ENCODE results near the gene KRT27. TPM values are rescaled to one million over a fixed set of nuclear protein-coding genes. Genes with fewer than 3 reads are reported as not detected.

KRT27 gene
- total RNA-seq, 1 donor from 2014 or later, result not detected

- Histone ChIP-seq H3K27me3 (peaks cover 41% of the 10 kb centered on the region), H3K4me2 (no peak overlapping the region), H3K36me3 (no peaks in the 10 kb centered on the region), H4K20me1 (ENCODE audit: low read depth) (no peaks in the 10 kb centered on the region), H3F3A (ENCODE audit: low read depth) (no peaks in the 10 kb centered on the region), H3K4me1 (no peaks in the 10 kb centered on the region), H3K9me3 (ENCODE audit: low read depth) (no peaks in the 10 kb centered on the region), H3K27ac (no peak overlapping the region), H3K4me3 (no peak overlapping the region), H3K79me2 (ENCODE audit: low read depth) (no peaks in the 10 kb centered on the region), H2AFZ (replicated peaks) (no peak overlapping the region), H3K9ac (no peak overlapping the region)
- no peaks in the 10 kb centered on the region for H3K4me1 Mint-ChIP-seq
- peaks cover 2% of the 10 kb centered on the region for H3K9me3 Mint-ChIP-seq
- H3K4me3 Mint-ChIP-seq, result no peak overlapping the region
- no peak for DNase-seq (ENCODE audit: low spot score)
- TF ChIP-seq EZH2phosphoT487 (IDR thresholded peaks at IDR 0.05) (no peak), EZH2 (IDR thresholded peaks at IDR 0.05) (no peak), CTCF (IDR thresholded peaks at IDR 0.05) (no peak)
- no peaks in the 10 kb centered on the region for H3K36me3 Mint-ChIP-seq
- peaks cover 5% of the 10 kb centered on the region for H3K27me3 Mint-ChIP-seq (ENCODE audit: insufficient read depth, low read depth)
- no peak overlapping the region for H3K27ac Mint-ChIP-seq
These were observed 6.4 kb downstream of the KRT27 start for GRCh38 chr17:40775945-40776344.

- H3K36me3 ChIP-seq, result no peaks in the 10 kb centered on the region
- no peak within 1 kb of the TSS for H3K4me2 ChIP-seq
- Mint-ChIP-seq H3K36me3 (no peaks in the 10 kb centered on the region), H3K27me3 (ENCODE audit: insufficient read depth, low read depth) (peaks cover 5% of the 10 kb centered on the region), H3K9me3 (no peaks in the 10 kb centered on the region), H3K4me3 (no peak within 1 kb of the TSS), H3K27ac (no peak within 1 kb of the TSS), H3K4me1 (no peaks in the 10 kb centered on the region)
- no peak within 1 kb of the TSS for H3K27ac ChIP-seq
- DNase-seq (ENCODE audit: low spot score), result no peak
- H4K20me1 ChIP-seq (ENCODE audit: low read depth), result no peaks in the 10 kb centered on the region
- H3K27me3 ChIP-seq, result peaks cover 21% of the 10 kb centered on the region
- H3K79me2 ChIP-seq (ENCODE audit: low read depth), result no peaks in the 10 kb centered on the region
- no peaks in the 10 kb centered on the region for H3K9me3 ChIP-seq (ENCODE audit: low read depth)
- no peaks in the 10 kb centered on the region for H3K4me1 ChIP-seq
- H2AFZ ChIP-seq (replicated peaks), result no peak within 1 kb of the TSS
- no peak within 1 kb of the TSS for H3K4me3 ChIP-seq
- no peak within 1 kb of the TSS for H3K9ac ChIP-seq
- H3F3A ChIP-seq (ENCODE audit: low read depth), result no peaks in the 10 kb centered on the region
- TF ChIP-seq EZH2 (IDR thresholded peaks at IDR 0.05) (no peak), CTCF (IDR thresholded peaks at IDR 0.05) (no peak), EZH2phosphoT487 (IDR thresholded peaks at IDR 0.05) (no peak)
These were observed 10.2 kb downstream of the KRT27 start, which contains the start of gene KRT26 for GRCh38 chr17:40772101-40772500. KRT26 (minus strand) TSS chr17:40772201; CDS start chr17:40772113, 88 bp downstream.

- H4K20me1 ChIP-seq (ENCODE audit: low read depth), result no peaks in the 10 kb centered on the region
- no peaks in the 10 kb centered on the region for H3F3A ChIP-seq (ENCODE audit: low read depth)
- no peak overlapping the region for H3K27ac ChIP-seq
- H3K27me3 Mint-ChIP-seq (ENCODE audit: insufficient read depth, low read depth), result no peaks in the 10 kb centered on the region
- H3K36me3 ChIP-seq, result no peaks in the 10 kb centered on the region
- TF ChIP-seq EZH2 (IDR thresholded peaks at IDR 0.05) (no peak), EZH2phosphoT487 (IDR thresholded peaks at IDR 0.05) (no peak), CTCF (IDR thresholded peaks at IDR 0.05) (no peak)
- no peak overlapping the region for H3K4me3 Mint-ChIP-seq
- no peaks in the 10 kb centered on the region for H3K36me3 Mint-ChIP-seq
- DNase-seq (ENCODE audit: low spot score), result no peak
- no peak overlapping the region for H3K4me3 ChIP-seq
- no peak overlapping the region for H3K4me2 ChIP-seq
- no peak overlapping the region for H3K27ac Mint-ChIP-seq
- no peak overlapping the region for H2AFZ ChIP-seq (replicated peaks)
- H3K4me1 ChIP-seq, result no peaks in the 10 kb centered on the region
- no peaks in the 10 kb centered on the region for H3K27me3 ChIP-seq
- H3K9me3 Mint-ChIP-seq, result peaks cover 19% of the 10 kb centered on the region
- H3K79me2 ChIP-seq (ENCODE audit: low read depth), result no peaks in the 10 kb centered on the region
- H3K9me3 ChIP-seq (ENCODE audit: low read depth), result peaks cover 4% of the 10 kb centered on the region
- no peak overlapping the region for H3K9ac ChIP-seq
- H3K4me1 Mint-ChIP-seq, result no peaks in the 10 kb centered on the region
These were observed 16.7 kb downstream of the KRT27 start for GRCh38 chr17:40765657-40766056.
